ENCODE data around the gene ICE1.

DNA sequence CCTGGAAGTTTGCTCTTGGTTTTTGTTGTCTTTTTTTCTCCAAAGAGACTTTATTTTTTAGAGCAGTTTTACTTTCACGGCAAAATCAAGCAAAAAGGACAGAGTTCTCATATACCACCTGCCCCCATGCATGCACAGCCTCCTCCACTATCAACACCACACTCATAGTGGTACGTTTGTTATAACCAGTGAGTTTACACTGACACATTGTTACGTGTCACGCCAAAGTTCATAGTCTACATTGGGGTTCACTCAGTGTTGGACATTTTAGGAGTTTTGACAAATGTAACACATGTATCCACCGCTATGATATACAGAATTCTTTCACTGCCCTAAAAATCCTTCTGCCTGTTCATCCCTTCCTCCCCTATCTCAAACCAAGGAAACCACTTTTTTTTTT, 7.5 kb upstream of the ICE1 start:
- TF ChIP-seq, protein P1, sequence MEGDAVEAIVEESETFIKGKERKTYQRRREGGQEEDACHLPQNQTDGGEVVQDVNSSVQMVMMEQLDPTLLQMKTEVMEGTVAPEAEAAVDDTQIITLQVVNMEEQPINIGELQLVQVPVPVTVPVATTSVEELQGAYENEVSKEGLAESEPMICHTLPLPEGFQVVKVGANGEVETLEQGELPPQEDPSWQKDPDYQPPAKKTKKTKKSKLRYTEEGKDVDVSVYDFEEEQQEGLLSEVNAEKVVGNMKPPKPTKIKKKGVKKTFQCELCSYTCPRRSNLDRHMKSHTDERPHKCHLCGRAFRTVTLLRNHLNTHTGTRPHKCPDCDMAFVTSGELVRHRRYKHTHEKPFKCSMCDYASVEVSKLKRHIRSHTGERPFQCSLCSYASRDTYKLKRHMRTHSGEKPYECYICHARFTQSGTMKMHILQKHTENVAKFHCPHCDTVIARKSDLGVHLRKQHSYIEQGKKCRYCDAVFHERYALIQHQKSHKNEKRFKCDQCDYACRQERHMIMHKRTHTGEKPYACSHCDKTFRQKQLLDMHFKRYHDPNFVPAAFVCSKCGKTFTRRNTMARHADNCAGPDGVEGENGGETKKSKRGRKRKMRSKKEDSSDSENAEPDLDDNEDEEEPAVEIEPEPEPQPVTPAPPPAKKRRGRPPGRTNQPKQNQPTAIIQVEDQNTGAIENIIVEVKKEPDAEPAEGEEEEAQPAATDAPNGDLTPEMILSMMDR (IDR thresholded peaks at IDR 0.05) = no peak
- no peak for TF ChIP-seq POLR2AphosphoS5 (IDR thresholded peaks at IDR 0.05)

Data from transverse colon (tissue), 4 donors.